Tibial nerve (tissue), 3 donors: ENCODE measurements around the gene SLC26A3.

Experiments used
- POLR2A ChIP-seq, 2 donors: fragments of 450-650 bp; IDR thresholded peaks; one replicate each; pipeline ENCODE4 v1.6.1; 2017; ENCODE audit warnings: antibody characterized with exemption in 2 of 2, mild to moderate bottlenecking in 2 of 2, moderate library complexity in 2 of 2
- TF ChIP-seq, protein P1 (sequence below), 5 experiments: fragments of 200-600 bp in 3 of 5; fragments of 450-650 bp in 2 of 5; sonication (generic) in 3 of 5; IDR thresholded peaks; one replicate each; pipeline ENCODE4 v1.5.1; 2016 to 2019; ENCODE audit warnings: antibody characterized with exemption in 5 of 5, mild to moderate bottlenecking in 3 of 5, moderate library complexity in 2 of 5

DNA sequence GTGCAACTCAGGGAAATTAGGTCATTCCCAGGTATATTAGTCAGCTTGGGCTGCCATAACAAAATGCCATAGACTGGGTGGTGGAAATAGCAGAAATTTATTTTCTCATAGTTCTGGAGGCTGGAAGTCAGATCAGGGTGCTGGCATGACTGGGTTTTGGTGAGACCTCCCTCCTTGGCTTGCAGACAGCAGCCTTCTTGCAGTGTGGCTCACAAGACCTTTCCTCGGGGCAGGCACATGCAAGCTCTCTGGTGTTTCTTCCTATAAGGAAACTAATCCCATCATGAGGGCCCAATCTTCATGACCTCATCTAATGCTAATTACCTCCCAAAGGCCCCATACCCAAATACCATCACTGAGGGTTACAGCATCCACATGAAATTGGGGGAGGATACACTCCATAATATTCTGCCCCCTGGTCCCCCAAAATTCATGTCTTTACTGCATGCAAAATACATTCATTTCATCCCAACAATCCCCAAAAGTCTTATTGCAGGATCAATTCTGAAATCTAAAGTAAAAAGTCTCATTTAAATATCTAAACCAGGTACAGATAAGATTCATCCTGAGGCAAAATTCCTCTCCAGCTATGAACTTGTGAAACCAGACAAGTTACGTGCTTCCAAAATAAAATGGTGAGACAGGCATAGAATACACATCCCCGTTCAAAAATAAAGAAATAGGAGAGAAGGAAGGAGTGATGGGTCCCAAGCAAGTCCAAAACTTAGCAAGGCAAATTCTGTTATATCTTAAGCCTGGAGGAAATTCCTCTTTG is 76.5 kb downstream of the SLC26A3 start:
- TF ChIP-seq POLR2A (IDR thresholded peaks at IDR 0.05): no peak
- TF ChIP-seq, protein P1, sequence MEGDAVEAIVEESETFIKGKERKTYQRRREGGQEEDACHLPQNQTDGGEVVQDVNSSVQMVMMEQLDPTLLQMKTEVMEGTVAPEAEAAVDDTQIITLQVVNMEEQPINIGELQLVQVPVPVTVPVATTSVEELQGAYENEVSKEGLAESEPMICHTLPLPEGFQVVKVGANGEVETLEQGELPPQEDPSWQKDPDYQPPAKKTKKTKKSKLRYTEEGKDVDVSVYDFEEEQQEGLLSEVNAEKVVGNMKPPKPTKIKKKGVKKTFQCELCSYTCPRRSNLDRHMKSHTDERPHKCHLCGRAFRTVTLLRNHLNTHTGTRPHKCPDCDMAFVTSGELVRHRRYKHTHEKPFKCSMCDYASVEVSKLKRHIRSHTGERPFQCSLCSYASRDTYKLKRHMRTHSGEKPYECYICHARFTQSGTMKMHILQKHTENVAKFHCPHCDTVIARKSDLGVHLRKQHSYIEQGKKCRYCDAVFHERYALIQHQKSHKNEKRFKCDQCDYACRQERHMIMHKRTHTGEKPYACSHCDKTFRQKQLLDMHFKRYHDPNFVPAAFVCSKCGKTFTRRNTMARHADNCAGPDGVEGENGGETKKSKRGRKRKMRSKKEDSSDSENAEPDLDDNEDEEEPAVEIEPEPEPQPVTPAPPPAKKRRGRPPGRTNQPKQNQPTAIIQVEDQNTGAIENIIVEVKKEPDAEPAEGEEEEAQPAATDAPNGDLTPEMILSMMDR (IDR thresholded peaks at IDR 0.05): no peak
